ENCODE measurements around the gene CORO7.

- no peak for TF ChIP-seq POLR2A (IDR thresholded peaks at IDR 0.05)
- TF ChIP-seq CTCF (IDR thresholded peaks at IDR 0.05), result no peak
Measured at GRCh38 chr16:4340443-4340842, 76.0 kb downstream of the CORO7 start.
